CD4-positive, alpha-beta T cell treated with Interleukin-6 at 100 ng/mL for 8 hours (primary cell): ENCODE results near the gene CASP1.
"Not testable (repeated sequence)": the region's sequence is repeated elsewhere in the genome, so short reads cannot be mapped to it uniquely, and the experiment has no call there.

Experiments used
- DNase-seq: peaks from one replicate; pipeline ENCODE4 v3.0.0-alpha.2; 2020; ENCODE audit warnings: mixed read lengths, low spot score

CASP1 gene

GRCh38 chr11:105045676-105046296 is 10.8 kb upstream of the CASP1 start:
- DNase-seq: no peak

- DNase-seq: peak; percentile 55
Observed at GRCh38 chr11:105044557-105045524, 9.9 kb upstream of the CASP1 start, which contains the start of gene CARD16. CARD16 (minus strand) TSS chr11:105045335; CDS start chr11:105045297, 38 bp downstream.

GRCh38 chr11:105042178-105042577 is 7.2 kb upstream of the CASP1 start:
- DNase-seq: no peak

- DNase-seq: no peak
Observed at GRCh38 chr11:105040703-105041102, 5.8 kb upstream of the CASP1 start.

- not testable (repeated sequence) for DNase-seq
Observed at GRCh38 chr11:105034388-105034787, 556 bp downstream of the CASP1 start.

- DNase-seq: no peak
Observed at GRCh38 chr11:105033781-105034180, 1.2 kb downstream of the CASP1 start.

GRCh38 chr11:105033343-105033742 is 1.6 kb downstream of the CASP1 start:
- no peak for DNase-seq

- DNase-seq: no peak
Observed at GRCh38 chr11:105032495-105032894, 2.4 kb downstream of the CASP1 start.

GRCh38 chr11:105027678-105028077 is 7.3 kb downstream of the CASP1 start:
- DNase-seq: no peak

GRCh38 chr11:105024394-105024793 is 10.6 kb downstream of the CASP1 start:
- no peak for DNase-seq

GRCh38 chr11:105023003-105023402 is 11.9 kb downstream of the CASP1 start, which contains the start of gene CASP5:
CASP5 (minus strand) TSS chr11:105023168; CDS start chr11:105023136, 32 bp downstream.
- DNase-seq: no peak

- no peak for DNase-seq
Observed at GRCh38 chr11:105022527-105022926, 12.4 kb downstream of the CASP1 start.

GRCh38 chr11:105007463-105007862 is 27.5 kb downstream of the CASP1 start:
- no peak for DNase-seq

- DNase-seq: no peak
Observed at GRCh38 chr11:105005451-105005845, 29.5 kb downstream of the CASP1 start.

- DNase-seq: no peak
Observed at GRCh38 chr11:105004021-105004420, 30.9 kb downstream of the CASP1 start.

GRCh38 chr11:105003151-105003550 is 31.8 kb downstream of the CASP1 start:
- DNase-seq: no peak

GRCh38 chr11:105000797-105001196 is 34.1 kb downstream of the CASP1 start:
- peak; percentile 48 for DNase-seq

GRCh38 chr11:105000167-105000566 is 34.8 kb downstream of the CASP1 start:
- DNase-seq: no peak

GRCh38 chr11:104999721-105000120 is 35.2 kb downstream of the CASP1 start:
- no peak for DNase-seq

- DNase-seq: no peak
Observed at GRCh38 chr11:104997288-104997687, 37.7 kb downstream of the CASP1 start.

GRCh38 chr11:104995001-104995408 is 39.9 kb downstream of the CASP1 start:
- DNase-seq: no peak

- DNase-seq: no peak
Observed at GRCh38 chr11:104992781-104993180, 42.2 kb downstream of the CASP1 start.

- DNase-seq: no peak
Observed at GRCh38 chr11:104991994-104992393, 43.0 kb downstream of the CASP1 start.
